Breast epithelium (tissue), 3 donors: ENCODE data around the gene TGIF2.

Experiments used
- CTCF ChIP-seq, 3 donors: fragments of 450-650 bp; IDR thresholded peaks; one replicate each; pipeline ENCODE4 v1.5.1; 2016 to 2017; ENCODE audit warnings: antibody characterized with exemption in 3 of 3, mild to moderate bottlenecking in 3 of 3, moderate library complexity in 3 of 3
- POLR2A ChIP-seq: fragments of 450-650 bp; IDR thresholded peaks from one replicate; pipeline ENCODE4 v1.6.1; 2016; ENCODE audit warnings: antibody characterized with exemption, mild to moderate bottlenecking, moderate library complexity
- POLR2AphosphoS5 ChIP-seq, 3 donors: sonication (generic); formaldehyde crosslinking; IDR thresholded peaks; one replicate each; pipeline ENCODE4 v1.6.1; 2017; ENCODE audit warnings: antibody characterized with exemption in 3 of 3

- no peak for TF ChIP-seq CTCF (IDR thresholded peaks at IDR 0.05)
- TF ChIP-seq POLR2A = no peak
- TF ChIP-seq POLR2AphosphoS5 (IDR thresholded peaks at IDR 0.05) = no peak
Measured at GRCh38 chr20:36632147-36632486, 58.7 kb downstream of the TGIF2 start.
